Ramos (cell line): ENCODE measurements around the gene PLXNB2.

Experiments used
- in situ Hi-C: fragments of 300-500 bp; cut with MboI; formaldehyde crosslinking; loops from one replicate; pipeline ENCODE4 v1.14.3; 2022; ENCODE audit warnings: low sequenced_read_pairs; ENCODE audit not compliant: unreplicated experiment

PLXNB2 gene

GRCh38 chr22:50257451-50258360 is 49.7 kb downstream of the PLXNB2 start:
- in situ Hi-C loops: no loop called here

GRCh38 chr22:50257041-50257440 is 50.4 kb downstream of the PLXNB2 start:
- in situ Hi-C loops: no loop called here

GRCh38 chr22:50256258-50256862 is 51.1 kb downstream of the PLXNB2 start:
- in situ Hi-C loops: no loop called here

- in situ Hi-C loops: no loop called here
These were observed 51.8 kb downstream of the PLXNB2 start for GRCh38 chr22:50255607-50256006.

- in situ Hi-C loops: no loop called here
These were observed 52.3 kb downstream of the PLXNB2 start for GRCh38 chr22:50255099-50255498.

- in situ Hi-C loops: no loop called here
These were observed 53.5 kb downstream of the PLXNB2 start for GRCh38 chr22:50253941-50254340.

GRCh38 chr22:50253046-50253915 is 54.2 kb downstream of the PLXNB2 start:
- in situ Hi-C loops: no loop called here

GRCh38 chr22:50252082-50253045 is 55.1 kb downstream of the PLXNB2 start:
- in situ Hi-C loops: no loop called here

GRCh38 chr22:50251477-50252081 is 55.9 kb downstream of the PLXNB2 start:
- in situ Hi-C loops: no loop called here

GRCh38 chr22:50250555-50251476 is 56.6 kb downstream of the PLXNB2 start, which contains the start of gene HDAC10:
Gene HDAC10 (minus strand): TSS chr22:50251265. CDS start chr22:50251032, 233 bp downstream.
- in situ Hi-C loops: no loop called here

- in situ Hi-C loops: no loop called here
These were observed 57.2 kb downstream of the PLXNB2 start for GRCh38 chr22:50250249-50250554.

- in situ Hi-C loops: no loop called here
These were observed 57.9 kb downstream of the PLXNB2 start for GRCh38 chr22:50249341-50250248.

GRCh38 chr22:50248196-50249081 is 59.0 kb downstream of the PLXNB2 start:
- in situ Hi-C loops: no loop called here

- in situ Hi-C loops: no loop called here
These were observed 59.7 kb downstream of the PLXNB2 start for GRCh38 chr22:50247748-50248147.

GRCh38 chr22:50246242-50247175 is 60.9 kb downstream of the PLXNB2 start:
- in situ Hi-C loops: no loop called here
